Panc1 (cell line): ENCODE measurements around the gene TIMP3.

Source experiments
- POLR2AphosphoS5 ChIP-seq: IDR thresholded peaks from 2 replicates; pipeline ENCODE4 v1.6.1; 2012; ENCODE audit warnings: mild to moderate bottlenecking, low read depth, low read length, moderate library complexity
- SIN3A ChIP-seq: IDR thresholded peaks from 2 replicates; pipeline ENCODE4 v1.6.1; 2012; ENCODE audit warnings: low read depth, mild to moderate bottlenecking, low read length, moderate library complexity, borderline replicate concordance; ENCODE audit not compliant: insufficient read depth
- TF ChIP-seq, protein P1 (sequence below): fragments of 450-650 bp; IDR thresholded peaks from 2 replicates; pipeline ENCODE4 v1.5.1; 2017; ENCODE audit warnings: mild to moderate bottlenecking

DNA sequence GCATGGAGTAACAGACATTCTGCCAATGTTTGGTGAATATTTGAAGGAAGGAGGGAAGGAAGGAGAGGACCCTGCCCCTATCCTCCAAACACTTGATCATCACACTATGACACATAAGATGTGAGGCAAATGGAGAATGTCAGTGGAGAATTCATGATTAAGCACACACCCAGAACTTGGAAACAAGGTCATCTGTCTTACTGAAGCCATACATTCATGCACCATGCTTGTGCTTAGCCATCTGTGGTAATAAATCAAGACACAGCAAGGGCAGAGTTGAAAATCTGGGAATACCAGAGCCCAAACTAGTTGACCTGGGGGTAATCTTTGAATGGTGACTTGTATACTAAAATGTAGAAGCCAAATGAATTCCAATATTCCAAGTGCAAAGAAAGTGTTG, 7.9 kb upstream of the TIMP3 start:
- TF ChIP-seq SIN3A, result no peak
- TF ChIP-seq, protein P1, sequence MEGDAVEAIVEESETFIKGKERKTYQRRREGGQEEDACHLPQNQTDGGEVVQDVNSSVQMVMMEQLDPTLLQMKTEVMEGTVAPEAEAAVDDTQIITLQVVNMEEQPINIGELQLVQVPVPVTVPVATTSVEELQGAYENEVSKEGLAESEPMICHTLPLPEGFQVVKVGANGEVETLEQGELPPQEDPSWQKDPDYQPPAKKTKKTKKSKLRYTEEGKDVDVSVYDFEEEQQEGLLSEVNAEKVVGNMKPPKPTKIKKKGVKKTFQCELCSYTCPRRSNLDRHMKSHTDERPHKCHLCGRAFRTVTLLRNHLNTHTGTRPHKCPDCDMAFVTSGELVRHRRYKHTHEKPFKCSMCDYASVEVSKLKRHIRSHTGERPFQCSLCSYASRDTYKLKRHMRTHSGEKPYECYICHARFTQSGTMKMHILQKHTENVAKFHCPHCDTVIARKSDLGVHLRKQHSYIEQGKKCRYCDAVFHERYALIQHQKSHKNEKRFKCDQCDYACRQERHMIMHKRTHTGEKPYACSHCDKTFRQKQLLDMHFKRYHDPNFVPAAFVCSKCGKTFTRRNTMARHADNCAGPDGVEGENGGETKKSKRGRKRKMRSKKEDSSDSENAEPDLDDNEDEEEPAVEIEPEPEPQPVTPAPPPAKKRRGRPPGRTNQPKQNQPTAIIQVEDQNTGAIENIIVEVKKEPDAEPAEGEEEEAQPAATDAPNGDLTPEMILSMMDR, result no peak
- no peak for TF ChIP-seq POLR2AphosphoS5
